HCT116 (cell line): ENCODE measurements around the gene ADAMTS15. TPM values are rescaled to one million over a fixed set of nuclear protein-coding genes. Genes with fewer than 3 reads are reported as not detected.

ENCODE experiments used
- ATAC-seq: fragments of 200-7000 bp; cut with Tn5 transposase; 2 replicates; pipeline ENCODE4 v1.9.1; 2020; ENCODE audit warnings: mild to moderate bottlenecking, moderate library complexity
- BruUV-seq: library from RNA; stranded (reverse); fragments of 400-500 nt; replicated peaks from 2 replicates; lab custom pipeline; 2021; lab: Mats Ljungman, UMichigan
- CTCF ChIA-PET: fragments of 300-600 bp; sonication (Branson Sonifier 250); formaldehyde crosslinking; loops from one replicate; lab custom pipeline; 2021; ENCODE audit warnings: antibody characterized with exemption; lab: Charles Lee
- POLR2A ChIA-PET: fragments of 300-600, 350-600 bp; sonication (Branson Sonifier 250); formaldehyde crosslinking; loops from one replicate; lab custom pipeline; 2021; ENCODE audit warnings: antibody characterized with exemption; lab: Charles Lee
- RAD21 ChIA-PET, 2 experiments: fragments of 300-600 bp; sonication (Branson Sonifier 250); formaldehyde crosslinking; loops; one replicate each; lab custom pipeline; 2023; ENCODE audit warnings: low total read pairs in 2 of 2; ENCODE audit not compliant: uncharacterized antibody in 2 of 2, unreplicated experiment in 2 of 2, low non-redundant PET in 1 of 2; lab: Charles Lee
- DNase-seq: peaks from one replicate; pipeline ENCODE4 v3.0.0-alpha.2; 2010; ENCODE audit warnings: low read depth, low spot score
- H2AFZ ChIP-seq: fragments of 200-600 bp; shearing (Covaris generic), sonication (generic); 2 replicates; pipeline ENCODE4 v1.6.1; 2017; ENCODE audit warnings: low read depth, mixed run types, mixed read lengths, antibody characterized with exemption, low read length; ENCODE audit not compliant: poor library complexity, severe bottlenecking
- H3K27ac ChIP-seq: 2 replicates; pipeline ENCODE4 v1.5.1; 2012; ENCODE audit warnings: low read depth, low read length
- H3K27me3 ChIP-seq: fragments of 200-600 bp; sonication (generic); 2 replicates; pipeline ENCODE4 v1.6.1; 2016; ENCODE audit warnings: mixed run types, low read length, mixed read lengths; ENCODE audit not compliant: insufficient read depth
- H3K36me3 ChIP-seq, 2 experiments: fragments of 200-500 bp in 1 of 2; fragments of 200-600 bp in 1 of 2; sonication (Bioruptor generic) in 1 of 2; sonication (generic) in 1 of 2; 2 replicates each; pipeline versions ENCODE4 v1.5.1 to v1.6.1; 2014 to 2016; ENCODE audit warnings: low read length in 2 of 2, inconsistent platforms in 1 of 2, mixed read lengths in 1 of 2, mixed run types in 1 of 2; ENCODE audit not compliant: insufficient read depth in 2 of 2, control insufficient read depth in 1 of 2
- H3K4me1 ChIP-seq, 2 experiments: fragments of 200-600 bp in 1 of 2; sonication (generic) in 1 of 2; 2 replicates each; pipeline versions ENCODE4 v1.5.1 to v1.6.1; 2012 to 2017; ENCODE audit warnings: low read length in 2 of 2, inconsistent platforms in 1 of 2, mild to moderate bottlenecking in 1 of 2, mixed read lengths in 1 of 2, mixed run types in 1 of 2, moderate library complexity in 1 of 2; ENCODE audit not compliant: insufficient read depth in 2 of 2, control insufficient read depth in 1 of 2
- H3K4me2 ChIP-seq: fragments of 200-600 bp; sonication (generic); 2 replicates; pipeline ENCODE4 v1.6.1; 2017; ENCODE audit warnings: mixed run types, low read length, mixed read lengths
- H3K4me3 ChIP-seq, 2 experiments: fragments of 200-600 bp in 1 of 2; sonication (generic) in 1 of 2; replicated peaks in 1 of 2; 2 replicates each; pipeline ENCODE4 v1.5.1; 2011 to 2016; ENCODE audit warnings: low read length in 2 of 2, control low read depth in 1 of 2, low read depth in 1 of 2, mild to moderate bottlenecking in 1 of 2, mixed read lengths in 1 of 2, mixed run types in 1 of 2
- H3K79me2 ChIP-seq: fragments of 200-600 bp; sonication (generic); 2 replicates; pipeline ENCODE4 v1.6.1; 2017; ENCODE audit warnings: mild to moderate bottlenecking, mixed run types, low read length, moderate library complexity, mixed read lengths; ENCODE audit not compliant: insufficient read depth
- H3K9ac ChIP-seq: fragments of 200-600 bp; sonication (generic); 2 replicates; pipeline ENCODE4 v1.6.1; 2016; ENCODE audit warnings: low read length, mixed read lengths
- H3K9me2 ChIP-seq: fragments of 200-600 bp; sonication (generic), shearing (Covaris generic); 2 replicates; pipeline ENCODE4 v1.6.1; 2017; ENCODE audit warnings: mixed run types, mild to moderate bottlenecking, moderate library complexity; ENCODE audit not compliant: insufficient read depth
- H3K9me3 ChIP-seq, 2 experiments: fragments of 200-500 bp in 1 of 2; fragments of 200-600 bp in 1 of 2; sonication (Bioruptor generic) in 1 of 2; sonication (generic) in 1 of 2; 2 replicates each; pipeline ENCODE4 v1.6.1; 2014 to 2017; ENCODE audit warnings: low read length in 2 of 2, mixed read lengths in 2 of 2, inconsistent platforms in 1 of 2, low read depth in 1 of 2, mild to moderate bottlenecking in 1 of 2, mixed run types in 1 of 2, moderate library complexity in 1 of 2; ENCODE audit not compliant: control insufficient read depth in 1 of 2, insufficient read depth in 1 of 2
- H4K20me1 ChIP-seq: fragments of 200-600 bp; sonication (generic), shearing (Covaris generic); 2 replicates; pipeline ENCODE4 v1.6.1; 2017; ENCODE audit warnings: mixed run types, mild to moderate bottlenecking, moderate library complexity; ENCODE audit not compliant: insufficient read depth
- CTCF ChIP-seq, 3 experiments: fragments of 200-600 bp in 1 of 3; sonication (generic) in 1 of 3; IDR thresholded peaks in 2 of 3; conservative IDR thresholded peaks in 1 of 3; 2 replicates each; pipeline ENCODE4 v1.5.1; 2012 to 2017; ENCODE audit warnings: low read depth in 2 of 3, low read length in 2 of 3, antibody characterized with exemption in 1 of 3, borderline replicate concordance in 1 of 3, control low read depth in 1 of 3, mild to moderate bottlenecking in 1 of 3, mixed read lengths in 1 of 3, mixed run types in 1 of 3, moderate library complexity in 1 of 3; ENCODE audit not compliant: insufficient read depth in 1 of 3
- EGR1 ChIP-seq: IDR thresholded peaks from 2 replicates; pipeline ENCODE4 v1.6.1; 2012; ENCODE audit warnings: low read depth
- ELF1 ChIP-seq: IDR thresholded peaks from 2 replicates; pipeline ENCODE4 v1.6.1; 2012; ENCODE audit warnings: low read depth, borderline replicate concordance
- EZH2 ChIP-seq: fragments of 200-600 bp; sonication (generic); IDR thresholded peaks from 2 replicates; pipeline ENCODE4 v1.6.1; 2017; ENCODE audit warnings: antibody characterized with exemption, mixed run types
- POLR2A ChIP-seq: IDR thresholded peaks from 2 replicates; pipeline ENCODE4 v1.7.0; 2011; ENCODE audit warnings: borderline replicate concordance; ENCODE audit not compliant: insufficient read depth, insufficient read length; ENCODE audit errors: extremely low read depth
- TCF7L2 ChIP-seq: IDR thresholded peaks from 2 replicates; pipeline ENCODE4 v1.7.0; 2011; ENCODE audit warnings: borderline replicate concordance, inconsistent platforms; ENCODE audit not compliant: insufficient read depth, insufficient read length; ENCODE audit errors: extremely low read depth
- ZFX ChIP-seq: fragments of 450-650 bp; IDR thresholded peaks from 2 replicates; pipeline ENCODE4 v1.6.1; 2017
- intact Hi-C: fragments of 100-400 bp; cut with micrococcal nuclease; formaldehyde crosslinking; loops from 2 replicates; pipeline ENCODE4 v1.10.0; 2022
- total RNA-seq: library from RNA; stranded (reverse); gene quantifications from one replicate; pipeline ENCODE4 v1.2.1, GENCODE V29; 2021; ENCODE audit not compliant: unreplicated experiment

ADAMTS15 gene
- total RNA-seq, 1 experiment from 2014 or later = 0.44 TPM

- no TSS peak for BruUV-seq
- intact Hi-C loops = no loop called here
Measured at GRCh38 chr11:130488848-130489584, 40.6 kb downstream of the ADAMTS15 start.

More at GRCh38 chr11:130488848-130489584, 40.6 kb downstream of the ADAMTS15 start:
- Histone ChIP-seq H3K4me2 (no peak overlapping the region), H3K79me2 (no peaks in the 10 kb centered on the region), H3K4me3 (no peak overlapping the region), H3K9me2 (no peaks in the 10 kb centered on the region), H3K36me3 (no peaks in the 10 kb centered on the region), H2AFZ (no peak overlapping the region), H3K4me1 (no peaks in the 10 kb centered on the region), H3K9me3 (no peaks in the 10 kb centered on the region), H3K27ac (no peak overlapping the region), H3K9ac (no peak overlapping the region), H3K27me3 (peaks cover 2% of the 10 kb centered on the region), H4K20me1 (no peaks in the 10 kb centered on the region)
- ATAC-seq (no peak), DNase-seq (no peak)
- CTCF ChIA-PET = no interaction called here
- TF ChIP-seq TCF7L2 = no peak
- no peak for TF ChIP-seq POLR2A
- no peak for TF ChIP-seq ELF1
- TF ChIP-seq ZFX = no peak
- TF ChIP-seq CTCF (IDR thresholded peaks at IDR 0.05 in 2 of 3, conservative IDR thresholded peaks at IDR 0.05 in 1 of 3; ENCODE audit: borderline replicate concordance in 1 of 3, insufficient read depth in 1 of 3, low read depth in 2 of 3, low read length in 2 of 3) = no peak
- no peak for TF ChIP-seq EZH2
- TF ChIP-seq EGR1 = no peak
- POLR2A ChIA-PET = no interaction called here
- RAD21 ChIA-PET = no interaction called here
